CD4-positive, alpha-beta T cell treated with Interleukin-12 subunit alpha and Interleukin-12 subunit beta, for 1 hour (primary cell): ENCODE results near the gene CDON.

Experiments used
- DNase-seq: peaks from one replicate; pipeline ENCODE4 v3.0.0-alpha.2; 2020

CDON gene

DNA sequence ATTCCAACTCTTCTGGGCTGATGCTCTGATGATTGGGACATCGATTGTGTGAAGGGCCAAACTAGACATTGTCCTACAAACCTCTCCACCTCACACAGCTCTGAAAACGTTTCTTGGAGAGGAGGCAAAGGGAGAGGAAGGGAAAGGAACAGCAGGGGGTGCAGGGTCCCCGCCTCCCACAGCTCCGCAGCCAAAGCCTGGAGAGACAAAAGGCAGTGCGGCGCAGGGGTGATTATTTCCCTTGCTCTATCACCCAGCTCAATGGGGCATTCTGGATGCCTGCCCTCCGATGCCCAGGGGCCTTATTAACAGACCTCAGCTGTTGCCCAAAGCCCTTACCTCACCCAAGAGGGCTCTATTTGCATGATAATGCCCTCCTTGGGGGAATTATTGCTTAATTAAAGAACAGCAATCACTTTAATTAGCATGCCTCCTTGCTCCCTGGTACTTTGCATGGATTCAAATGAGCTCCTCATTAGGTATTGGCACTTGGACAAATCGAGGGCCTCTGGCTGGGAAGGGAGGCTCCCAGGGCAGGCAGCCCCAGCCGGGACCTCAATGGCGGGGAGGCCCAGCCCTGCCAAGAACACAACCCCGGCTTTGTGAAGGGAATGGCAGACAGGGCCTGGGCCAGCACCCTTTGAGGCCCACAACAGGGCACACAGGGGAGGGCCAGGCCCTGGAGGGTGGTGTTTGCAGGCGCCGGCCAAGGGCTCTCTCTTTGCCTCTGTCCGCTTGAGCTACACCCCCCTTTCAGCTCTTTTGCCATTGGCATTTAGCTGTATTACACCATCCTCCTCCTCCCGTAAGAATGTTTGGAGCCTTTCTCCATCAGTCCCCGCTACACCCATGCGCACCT lies 19.8 kb upstream of the CDON start:
- DNase-seq, result no peak

DNA sequence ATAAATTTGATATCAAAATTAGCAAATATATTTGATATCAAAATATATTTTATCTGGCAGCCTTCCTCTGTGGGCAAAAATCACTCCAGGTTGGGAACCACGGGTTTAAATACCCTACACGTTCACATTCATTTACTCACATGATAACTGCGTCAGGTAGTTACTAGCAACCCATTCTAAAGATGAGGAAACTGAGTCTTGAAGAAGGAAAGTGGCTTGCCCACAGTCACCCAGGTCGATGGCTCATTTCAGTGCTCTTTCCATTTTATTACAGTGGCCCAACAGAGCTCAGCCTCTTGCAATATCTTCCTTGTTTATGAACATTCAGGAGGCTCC lies 19.2 kb upstream of the CDON start:
- DNase-seq, result no peak

DNA sequence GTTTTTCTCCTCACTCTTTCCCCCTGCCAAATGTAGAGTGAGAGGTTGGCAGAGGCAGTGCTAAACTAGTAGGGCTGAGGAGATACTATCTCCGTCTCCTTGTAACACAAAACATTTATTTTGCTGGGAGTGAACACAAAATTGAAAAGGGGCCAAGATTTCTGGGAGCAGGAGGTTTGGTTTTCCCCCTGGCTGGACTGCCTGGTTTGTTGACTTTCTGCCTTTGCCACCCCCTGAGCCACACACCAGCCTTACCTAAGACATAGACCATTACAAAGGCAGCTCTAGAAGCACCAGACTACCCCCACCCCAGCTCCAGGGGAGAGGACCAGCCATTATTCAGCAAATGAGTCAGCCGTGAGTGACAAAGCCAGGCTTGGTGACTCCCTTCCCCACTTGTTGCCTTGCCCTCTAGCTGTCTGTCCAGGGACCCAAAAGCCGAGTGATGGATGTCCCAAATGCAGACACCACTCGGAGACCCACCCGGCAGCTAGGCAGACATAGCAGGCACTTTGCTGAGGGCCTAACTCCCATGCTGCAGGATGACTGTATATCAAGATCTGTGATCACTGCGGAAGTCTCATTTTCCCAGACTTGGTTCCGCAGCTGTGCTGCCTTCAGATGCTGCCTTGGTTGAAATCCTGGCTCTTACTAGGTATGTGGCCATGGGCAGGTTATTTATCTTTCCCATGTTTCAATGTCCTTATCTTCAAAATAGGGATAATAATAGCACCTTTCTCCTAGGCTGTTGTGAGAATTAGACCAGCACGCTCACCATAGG lies 17.7 kb upstream of the CDON start:
- DNase-seq, result no peak

DNA sequence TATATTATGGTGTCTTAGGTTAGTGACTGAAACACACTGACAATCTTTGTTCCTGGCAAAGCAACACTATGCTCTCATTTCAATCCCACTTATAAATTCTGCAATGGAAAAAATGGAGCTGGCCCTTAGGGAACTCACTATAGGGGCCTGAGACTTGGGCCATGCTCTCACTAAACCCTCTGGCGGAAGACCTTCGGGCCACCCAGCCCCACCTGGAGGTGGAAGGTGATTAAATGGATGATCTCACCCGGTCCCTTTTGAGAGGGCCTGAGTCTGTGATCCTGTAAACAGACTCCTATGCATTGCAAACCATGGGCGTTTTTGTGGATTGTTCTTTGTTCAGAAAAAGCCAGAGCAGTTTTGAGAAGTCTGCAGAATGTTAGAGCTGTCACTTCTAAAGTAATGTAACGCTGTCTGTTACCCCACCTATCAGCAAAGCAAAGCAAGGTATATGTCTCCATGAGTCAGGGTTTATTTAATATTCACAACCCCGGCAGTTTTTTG lies 17.0 kb upstream of the CDON start:
- DNase-seq, result no peak

DNA sequence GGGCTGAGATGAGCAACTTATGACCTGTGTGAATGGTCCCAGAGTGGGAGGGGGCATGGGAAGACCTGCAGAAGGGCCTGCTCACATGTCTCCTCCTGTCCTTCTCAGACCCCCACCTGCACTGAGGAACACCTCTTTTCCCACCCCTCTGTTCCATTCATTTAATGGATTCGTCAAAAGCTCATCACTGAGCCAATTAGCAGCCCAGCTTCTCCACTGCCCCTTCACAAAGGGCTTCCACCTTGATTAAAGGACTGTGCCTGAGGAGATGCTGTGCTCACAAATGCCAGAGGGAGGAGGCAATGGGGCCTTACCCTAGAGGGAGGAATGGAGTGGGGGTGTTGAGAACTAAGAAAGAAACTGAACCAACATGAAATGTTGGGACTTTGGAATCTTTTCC lies 14.0 kb upstream of the CDON start:
- no peak for DNase-seq

DNA sequence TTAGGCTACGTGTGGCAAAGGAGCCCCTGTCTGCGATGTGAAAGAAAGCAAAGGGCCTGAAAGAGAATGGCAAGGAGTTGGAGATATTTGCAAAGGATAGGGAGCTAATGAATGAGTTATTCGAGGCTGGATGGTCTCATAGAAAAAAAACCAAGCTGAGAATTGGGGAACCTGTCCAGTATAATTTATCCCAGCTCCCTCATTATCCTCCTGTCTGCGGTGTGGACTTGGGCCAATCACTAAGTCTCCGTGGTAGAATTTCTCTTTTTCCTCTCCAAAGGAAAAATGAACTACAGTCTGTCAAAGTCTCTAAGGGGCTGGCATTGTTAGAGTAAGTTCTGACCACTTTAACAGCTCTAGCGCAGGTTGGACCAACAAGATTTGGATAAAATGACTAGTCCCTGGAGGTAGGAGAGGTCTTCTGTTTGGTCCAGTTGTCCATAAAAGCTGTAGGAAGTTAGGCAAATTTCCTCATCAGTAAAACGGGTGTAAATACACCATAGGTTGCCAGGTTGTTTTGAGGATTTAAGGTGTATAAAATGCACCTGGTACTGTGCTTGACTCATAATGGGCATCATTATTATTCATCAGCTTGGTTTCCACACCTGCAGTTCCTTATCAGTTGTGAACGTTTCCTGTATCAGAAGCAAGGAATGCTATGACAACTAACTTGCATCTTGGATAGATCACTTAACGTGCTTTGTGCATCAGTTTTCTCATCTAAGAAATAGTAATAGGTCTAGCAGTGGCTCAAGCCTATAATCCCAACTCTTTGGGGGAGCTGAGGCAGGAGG lies 10.3 kb upstream of the CDON start:
- no peak for DNase-seq

DNA sequence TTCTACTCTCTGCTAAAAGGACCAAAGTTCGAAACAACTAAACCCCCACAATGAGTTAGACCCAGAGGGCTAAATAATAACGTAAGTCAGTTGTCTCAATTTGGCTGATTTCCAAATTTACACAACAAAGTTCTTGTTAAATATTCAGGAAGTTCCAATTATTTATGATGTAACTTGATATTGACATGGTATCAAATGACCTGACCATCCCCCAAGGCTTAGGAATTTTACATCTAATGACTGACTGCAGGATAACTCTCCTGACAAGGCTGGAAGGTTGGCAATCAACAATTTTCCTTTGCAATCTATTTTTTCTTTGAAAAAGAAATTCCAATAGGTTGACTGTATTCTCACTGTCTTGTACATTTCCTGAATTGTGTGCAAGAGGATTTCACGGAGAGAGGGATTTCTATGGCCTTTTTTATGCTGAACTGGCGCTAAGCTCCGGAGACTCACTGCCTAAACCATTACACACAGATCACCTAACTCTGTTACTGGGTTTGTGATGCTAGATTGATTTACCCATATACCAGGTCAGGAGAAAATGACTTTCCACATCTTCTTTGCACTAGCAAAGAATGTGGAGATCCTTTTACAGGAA lies 9.6 kb upstream of the CDON start:
- no peak for DNase-seq

DNA sequence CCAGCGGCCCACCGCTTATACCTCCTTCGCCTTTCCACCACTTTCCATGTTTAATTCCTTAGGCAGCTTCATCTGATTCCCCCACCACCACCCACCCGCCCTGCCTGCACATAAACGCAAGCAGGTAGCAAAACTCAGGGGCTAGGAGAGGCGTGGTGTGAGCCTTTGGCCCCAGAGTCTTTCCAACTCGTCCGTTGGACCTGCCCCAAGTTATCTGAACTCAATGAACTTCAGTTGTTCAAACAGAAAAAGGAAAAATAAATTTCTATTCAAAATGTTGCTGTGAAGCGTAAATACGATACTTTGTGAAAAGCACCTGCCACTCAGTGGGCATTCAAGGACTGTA lies 814 bp upstream of the CDON start:
- DNase-seq, result no peak

DNA sequence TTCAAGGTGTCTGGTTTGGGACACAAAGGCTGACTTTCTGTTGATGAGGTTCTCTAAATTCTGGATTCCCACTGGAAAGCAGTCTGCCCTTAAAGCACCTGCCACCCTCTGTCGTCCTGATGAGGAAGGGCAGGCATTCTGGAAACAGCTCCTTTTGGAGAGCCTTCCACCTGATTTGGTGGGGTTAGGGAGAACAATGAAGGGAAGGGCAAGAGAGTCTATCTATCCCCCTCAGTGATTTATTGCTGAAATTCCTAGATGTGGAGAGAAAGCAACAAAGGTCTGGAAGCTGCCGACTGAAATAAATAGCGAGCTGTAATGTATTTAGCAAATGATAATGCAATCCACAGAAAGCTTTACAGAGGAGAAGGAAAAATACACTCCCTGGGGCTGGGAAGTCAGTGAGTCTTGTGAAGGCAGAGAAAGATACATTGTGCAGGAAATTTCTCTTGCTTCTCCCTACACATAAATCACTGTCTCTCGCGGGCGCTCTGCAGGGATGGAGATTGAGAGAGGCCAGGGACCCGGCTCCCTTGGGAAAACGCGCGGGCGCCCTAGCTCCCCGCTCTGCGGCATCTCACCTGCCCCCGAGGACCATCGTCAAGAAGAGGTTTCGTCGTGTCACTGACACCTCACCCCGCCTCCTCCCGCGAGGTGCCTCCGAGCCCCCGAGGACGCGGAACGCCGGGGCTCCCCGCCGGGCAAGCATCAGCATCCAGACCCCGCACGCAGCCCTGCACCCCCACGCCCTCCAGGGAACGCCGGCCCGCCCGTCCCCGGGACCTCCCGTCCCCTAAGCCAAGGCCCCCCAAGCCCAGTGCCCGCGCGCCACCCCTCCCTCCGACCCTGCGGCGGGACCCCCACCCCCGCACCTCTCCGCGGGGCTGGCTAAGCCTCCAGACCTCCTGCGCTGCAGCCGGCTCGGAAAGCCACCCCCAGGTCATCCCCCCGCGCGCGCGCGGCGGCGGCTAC lies 673 bp downstream of the CDON start:
- DNase-seq, result peak; percentile 13

DNA sequence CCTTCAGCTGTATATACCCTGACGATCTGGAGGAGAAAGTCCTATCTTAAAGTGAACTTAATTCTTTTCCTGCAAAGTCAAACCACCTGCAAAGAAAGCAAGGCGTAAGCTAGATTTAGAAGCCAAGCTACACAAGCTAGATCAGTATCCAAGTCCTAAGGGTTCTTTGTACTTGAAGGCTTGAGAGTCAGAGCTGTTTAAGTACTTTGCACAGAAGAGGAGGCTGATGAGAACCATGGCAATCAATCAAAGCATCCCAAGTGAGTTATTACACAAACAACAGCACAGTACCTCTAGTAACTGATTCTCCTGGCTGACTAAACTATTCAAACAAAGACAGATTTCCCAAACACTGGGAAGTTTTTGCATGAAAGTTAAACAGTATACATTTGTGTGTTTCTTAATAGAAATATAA lies 1.9 kb downstream of the CDON start:
- DNase-seq, result no peak

DNA sequence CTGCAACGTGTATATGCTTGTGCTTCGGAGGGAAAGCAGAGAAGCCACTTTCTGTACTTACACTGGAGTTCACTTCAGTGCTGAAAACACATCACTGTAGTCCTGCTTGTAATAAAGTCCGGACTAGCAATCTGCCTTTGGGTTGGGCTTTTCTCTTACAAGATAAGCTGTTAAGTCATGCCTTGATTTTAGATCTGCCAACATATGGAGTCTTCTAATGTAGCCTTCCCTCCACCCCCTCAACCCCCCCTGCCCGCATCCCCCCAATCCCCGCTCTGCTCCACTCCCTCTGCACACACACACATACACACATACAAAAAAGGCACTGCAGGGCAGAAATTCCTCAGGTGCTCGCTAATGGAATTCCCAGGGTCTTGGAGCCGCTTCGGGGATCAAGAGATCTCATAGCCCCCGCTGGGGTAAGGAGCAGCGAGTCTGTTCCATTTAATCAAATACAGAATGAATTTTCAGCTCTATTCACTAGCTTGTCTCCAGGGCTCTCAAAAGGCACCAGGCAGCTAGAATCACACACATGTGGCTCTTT lies 3.4 kb downstream of the CDON start:
- no peak for DNase-seq

DNA sequence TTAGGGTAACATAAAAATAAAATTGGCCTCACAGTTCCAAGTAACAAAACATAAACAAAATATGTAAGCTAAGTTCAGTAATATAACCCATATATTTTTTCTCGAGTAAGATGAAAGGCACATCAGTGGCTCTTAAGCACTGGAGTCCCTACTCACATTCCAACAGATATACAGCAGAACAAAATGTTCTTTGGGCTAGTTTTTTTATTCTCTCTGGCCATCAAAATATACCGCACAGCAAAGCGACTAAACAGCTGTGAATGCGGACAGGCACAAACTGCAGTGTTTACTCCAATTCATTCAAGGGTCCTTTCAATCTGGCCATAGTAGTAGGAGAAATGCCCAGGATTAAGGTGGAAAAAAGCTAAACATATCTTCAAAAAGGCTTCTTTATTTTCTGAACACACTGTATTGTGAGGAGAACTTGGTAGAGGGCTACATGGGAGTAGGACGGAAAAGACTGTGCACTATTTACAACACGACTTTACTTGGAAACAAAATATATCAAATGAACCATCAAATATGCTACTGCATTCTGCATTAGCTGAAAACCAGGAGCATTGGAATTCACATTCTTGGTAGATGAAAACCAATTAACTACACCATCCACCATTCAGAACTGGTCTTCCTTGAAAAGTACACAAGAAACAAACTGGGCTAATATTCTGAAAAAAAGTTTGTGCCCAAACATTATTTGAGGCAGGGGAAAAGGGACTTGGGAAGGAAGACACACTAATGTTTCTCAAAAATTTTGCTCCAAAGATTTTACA lies 4.4 kb downstream of the CDON start:
- no peak for DNase-seq

DNA sequence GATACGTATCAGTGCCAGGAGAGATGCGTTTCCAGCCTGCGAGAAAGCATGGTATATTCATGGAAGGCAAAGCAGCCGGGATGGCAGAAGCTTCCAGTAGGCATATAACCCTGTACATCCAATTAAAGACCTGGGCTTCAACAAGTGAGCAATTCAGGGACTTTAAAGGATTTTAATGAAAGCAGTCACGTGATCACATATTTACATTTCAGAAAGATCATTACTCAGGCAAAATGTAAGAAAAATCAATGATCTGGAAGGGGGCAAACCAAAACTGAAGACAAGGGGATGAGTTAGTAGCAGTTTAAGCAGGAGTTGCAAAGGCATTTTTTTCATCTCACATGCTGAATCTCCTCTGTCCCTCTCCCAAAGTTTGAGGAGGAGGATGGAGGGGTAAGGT lies 7.8 kb downstream of the CDON start:
- DNase-seq, result no peak

DNA sequence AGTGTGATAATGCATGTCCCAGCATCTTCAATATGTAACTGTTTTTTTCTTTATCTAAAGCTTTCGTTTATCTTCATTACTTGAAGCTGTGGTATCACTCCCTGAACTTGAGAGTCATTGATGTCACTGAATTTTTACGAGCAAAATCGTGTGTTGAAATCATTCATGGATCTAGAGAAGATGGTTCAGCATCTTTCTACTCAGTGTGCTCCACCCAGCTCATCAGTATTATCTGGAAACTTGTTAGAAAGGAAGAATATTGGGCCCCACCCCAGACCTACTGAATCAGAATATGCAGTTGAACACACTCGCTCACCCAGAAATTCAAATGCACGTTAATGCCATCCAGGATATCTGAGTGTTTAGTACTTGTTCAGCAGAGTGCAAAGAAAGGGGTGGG lies 8.3 kb downstream of the CDON start:
- no peak for DNase-seq

DNA sequence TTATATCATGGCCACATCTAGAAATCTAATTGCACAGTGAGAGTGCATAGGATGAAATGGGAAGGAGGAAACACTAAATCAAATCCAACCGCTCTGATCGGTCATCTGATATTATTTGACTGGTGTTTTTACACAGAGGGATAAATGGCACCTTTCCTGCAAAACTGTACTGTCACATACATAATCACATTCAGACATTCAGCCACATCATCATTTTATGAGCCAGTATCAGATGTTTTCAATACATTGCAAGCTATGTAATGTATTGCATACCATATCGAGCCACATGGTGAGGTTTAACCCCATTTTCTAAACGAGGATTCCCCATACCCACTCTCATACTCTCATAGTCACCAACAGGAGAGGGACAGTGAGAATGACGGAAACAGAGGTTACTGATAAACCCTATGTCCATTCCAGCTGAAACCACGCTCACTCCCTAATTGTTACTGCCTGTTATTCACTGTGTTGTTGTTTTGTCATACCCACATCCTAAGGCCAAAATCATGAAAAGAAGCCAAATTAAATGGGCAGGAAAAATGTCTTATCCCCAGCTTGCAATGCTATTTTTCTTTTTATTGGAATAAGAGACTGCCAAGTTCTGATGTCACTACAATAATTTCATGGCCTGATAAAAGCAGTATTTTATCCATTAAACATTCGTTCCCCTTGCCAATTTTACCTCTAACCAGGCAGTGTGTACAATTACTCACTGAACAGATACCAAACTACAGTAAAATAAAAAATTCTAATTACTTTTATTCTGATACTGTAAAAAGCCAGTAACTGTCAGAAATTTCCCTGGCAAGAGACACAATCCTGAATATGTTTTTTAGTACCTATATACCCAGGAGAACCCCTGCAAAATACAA lies 9.0 kb downstream of the CDON start:
- DNase-seq, result no peak

DNA sequence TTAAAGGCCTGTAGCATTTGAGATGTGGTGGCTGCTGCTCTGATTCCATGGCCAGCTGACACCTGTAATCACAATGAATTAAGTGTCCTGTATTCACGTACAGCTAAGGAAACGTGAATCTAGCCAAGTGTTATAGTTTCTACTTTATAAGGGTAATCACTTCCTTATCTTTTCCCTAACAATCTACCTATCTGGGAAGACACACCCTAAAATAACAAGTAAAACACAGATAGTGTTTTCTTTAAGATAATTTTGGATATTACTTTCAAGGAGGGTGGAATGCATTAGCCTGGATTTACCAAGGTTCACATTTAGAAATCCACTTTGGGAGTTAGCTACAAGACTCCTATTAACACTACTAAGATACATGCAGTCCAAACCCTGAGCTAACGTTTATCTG lies 11.5 kb downstream of the CDON start:
- no peak for DNase-seq

DNA sequence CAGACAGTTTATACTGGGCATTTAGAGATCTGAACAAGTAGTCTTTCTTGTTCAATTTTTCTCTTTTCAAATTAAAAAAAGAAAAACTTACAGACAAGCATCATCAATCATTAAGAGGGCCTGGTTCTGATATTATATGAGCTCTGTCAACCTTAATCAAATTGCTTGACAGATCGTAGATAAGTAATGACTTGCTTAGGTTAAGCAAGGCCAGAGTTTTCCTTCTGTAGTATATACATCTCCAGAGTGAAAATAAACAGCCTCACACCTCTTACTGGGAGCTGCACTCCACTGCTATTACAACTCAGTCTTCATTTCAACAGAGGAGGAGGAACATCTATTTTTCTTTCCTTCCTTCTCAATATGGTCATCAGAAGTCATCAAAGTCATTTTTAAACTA lies 13.5 kb downstream of the CDON start:
- DNase-seq, result no peak

DNA sequence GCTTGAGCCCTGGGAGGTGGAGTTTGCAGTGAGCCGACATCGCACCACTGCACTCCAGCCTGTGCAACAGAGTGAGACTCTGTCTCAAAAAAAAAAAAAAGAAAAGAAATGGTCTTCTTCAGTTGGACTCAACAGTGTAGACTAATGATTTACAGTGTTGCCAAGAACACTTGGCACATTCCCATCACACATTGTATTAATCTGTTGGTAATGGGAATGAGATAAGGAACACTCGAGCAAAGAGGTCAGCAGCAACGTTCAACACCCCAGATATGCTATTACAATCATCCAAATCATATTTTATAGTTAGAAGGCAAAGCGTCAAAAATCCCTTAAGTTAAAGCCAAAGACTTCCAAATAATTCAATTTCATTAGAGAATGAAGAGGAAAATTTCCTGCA lies 14.5 kb downstream of the CDON start:
- DNase-seq, result no peak

DNA sequence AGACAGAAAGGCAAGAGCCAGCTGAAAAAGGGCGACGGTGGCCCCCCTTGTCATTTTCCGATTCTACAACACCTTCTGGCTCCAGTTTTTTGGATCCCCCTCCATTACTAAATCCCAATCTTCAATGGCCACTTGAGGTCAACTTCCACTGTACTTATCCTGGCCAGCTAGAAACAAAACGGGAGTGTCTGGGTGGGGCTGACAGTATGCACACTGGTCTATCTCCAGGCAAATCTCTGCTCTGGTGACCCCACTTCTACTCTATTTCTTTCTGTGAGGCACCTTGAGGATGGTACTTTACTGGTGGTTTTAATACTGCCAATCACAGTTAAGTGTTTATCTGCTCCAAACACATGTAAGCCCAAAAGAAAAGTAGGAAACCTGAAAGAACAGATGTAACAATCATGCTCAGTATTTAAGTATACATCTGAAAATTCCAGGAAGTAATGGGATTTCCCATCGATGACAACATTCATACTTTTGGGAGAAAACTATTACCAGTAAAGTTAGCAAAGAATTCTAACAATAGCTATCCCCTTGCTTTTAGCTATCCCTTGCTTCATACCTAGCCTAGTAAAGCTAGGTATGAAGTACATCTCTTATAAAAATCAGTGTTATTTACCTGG lies 16.0 kb downstream of the CDON start:
- DNase-seq, result no peak
